HepG2 (cell line): ENCODE measurements around the gene DNAAF8.

ENCODE experiments used
- ATAD3A ChIP-seq: sonication (generic); formaldehyde crosslinking; IDR thresholded peaks from 2 replicates; pipeline ENCODE4 v1.4.0; 2020; ENCODE audit warnings: missing genetic modification reagents
- EP300 ChIP-seq, 3 experiments: sonication (generic) in 1 of 3; formaldehyde crosslinking in 1 of 3; IDR thresholded peaks; 2 replicates each; pipeline versions ENCODE4 v1.5.1 to v1.6.1; 2011 to 2020; ENCODE audit warnings: low read depth in 2 of 3, low read length in 2 of 3, borderline replicate concordance in 1 of 3, improper control_type of control experiment in 1 of 3, mild to moderate bottlenecking in 1 of 3, missing genetic modification reagents in 1 of 3, moderate library complexity in 1 of 3
- HNRNPL ChIP-seq: fragments of 200-400 bp; formaldehyde crosslinking; IDR thresholded peaks from 2 replicates; pipeline ENCODE4 v1.6.1; 2017; ENCODE audit warnings: mild to moderate bottlenecking, low read depth, low read length
- NFYB ChIP-seq: sonication (generic); formaldehyde crosslinking; IDR thresholded peaks from 2 replicates; pipeline ENCODE4 v1.4.0; 2020; ENCODE audit warnings: missing genetic modification reagents
- NR1H2 ChIP-seq: sonication (generic); formaldehyde crosslinking; IDR thresholded peaks from 2 replicates; pipeline ENCODE4 v1.8.1; 2022; ENCODE audit warnings: low read depth, missing genetic modification reagents, borderline replicate concordance
- RARG ChIP-seq: sonication (generic); formaldehyde crosslinking; IDR thresholded peaks from 2 replicates; pipeline ENCODE4 v1.4.0; 2020; ENCODE audit warnings: low read depth, mild to moderate bottlenecking, missing genetic modification reagents
- SCMH1 ChIP-seq: sonication (generic); formaldehyde crosslinking; IDR thresholded peaks from 2 replicates; pipeline ENCODE4 v1.9.0; 2021; ENCODE audit warnings: missing genetic modification reagents, mild to moderate bottlenecking, borderline replicate concordance
- SMC3 ChIP-seq: IDR thresholded peaks from 2 replicates; pipeline ENCODE4 v1.6.1; 2011; ENCODE audit warnings: low read length, improper control_type of control experiment
- SRF ChIP-seq: IDR thresholded peaks from 2 replicates; pipeline ENCODE4 v1.6.1; 2011; ENCODE audit warnings: mild to moderate bottlenecking, low read depth, low read length, moderate library complexity
- YY1 ChIP-seq: IDR thresholded peaks from 2 replicates; pipeline ENCODE4 v1.6.1; 2011; ENCODE audit warnings: low read length, low read depth, moderate library complexity, mild to moderate bottlenecking; ENCODE audit not compliant: insufficient read depth, insufficient replicate concordance
- TF ChIP-seq, protein P1 (sequence below): sonication (generic); formaldehyde crosslinking; IDR thresholded peaks from 2 replicates; pipeline ENCODE4 v1.5.0; 2020; ENCODE audit warnings: mild to moderate bottlenecking, missing genetic modification reagents, moderate library complexity
- TF ChIP-seq, protein P2 (sequence below): IDR thresholded peaks from 2 replicates; pipeline ENCODE4 v1.6.1; 2012; ENCODE audit warnings: inconsistent platforms

GRCh38 chr16:4743226-4743878 is 9.0 kb downstream of the DNAAF8 start:
- TF ChIP-seq, protein P1, sequence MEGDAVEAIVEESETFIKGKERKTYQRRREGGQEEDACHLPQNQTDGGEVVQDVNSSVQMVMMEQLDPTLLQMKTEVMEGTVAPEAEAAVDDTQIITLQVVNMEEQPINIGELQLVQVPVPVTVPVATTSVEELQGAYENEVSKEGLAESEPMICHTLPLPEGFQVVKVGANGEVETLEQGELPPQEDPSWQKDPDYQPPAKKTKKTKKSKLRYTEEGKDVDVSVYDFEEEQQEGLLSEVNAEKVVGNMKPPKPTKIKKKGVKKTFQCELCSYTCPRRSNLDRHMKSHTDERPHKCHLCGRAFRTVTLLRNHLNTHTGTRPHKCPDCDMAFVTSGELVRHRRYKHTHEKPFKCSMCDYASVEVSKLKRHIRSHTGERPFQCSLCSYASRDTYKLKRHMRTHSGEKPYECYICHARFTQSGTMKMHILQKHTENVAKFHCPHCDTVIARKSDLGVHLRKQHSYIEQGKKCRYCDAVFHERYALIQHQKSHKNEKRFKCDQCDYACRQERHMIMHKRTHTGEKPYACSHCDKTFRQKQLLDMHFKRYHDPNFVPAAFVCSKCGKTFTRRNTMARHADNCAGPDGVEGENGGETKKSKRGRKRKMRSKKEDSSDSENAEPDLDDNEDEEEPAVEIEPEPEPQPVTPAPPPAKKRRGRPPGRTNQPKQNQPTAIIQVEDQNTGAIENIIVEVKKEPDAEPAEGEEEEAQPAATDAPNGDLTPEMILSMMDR (CRISPR knock-in tag) = no peak
- TF ChIP-seq, protein P2, sequence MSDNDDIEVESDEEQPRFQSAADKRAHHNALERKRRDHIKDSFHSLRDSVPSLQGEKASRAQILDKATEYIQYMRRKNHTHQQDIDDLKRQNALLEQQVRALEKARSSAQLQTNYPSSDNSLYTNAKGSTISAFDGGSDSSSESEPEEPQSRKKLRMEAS = no peak
- no peak for TF ChIP-seq YY1
- no peak for TF ChIP-seq NR1H2 (CRISPR knock-in tag)
- TF ChIP-seq ATAD3A = no peak
- no peak for TF ChIP-seq NFYB (CRISPR knock-in tag)
- no peak for TF ChIP-seq HNRNPL
- no peak for TF ChIP-seq SMC3
- TF ChIP-seq EP300 (IDR thresholded peaks at IDR 0.05; ENCODE audit: low read depth in 2 of 2, low read length in 2 of 2) = no peak
- TF ChIP-seq EP300 (CRISPR knock-in tag; IDR thresholded peaks at IDR 0.05; ENCODE audit: borderline replicate concordance) = no peak
- TF ChIP-seq SCMH1 (CRISPR knock-in tag) = no peak
- TF ChIP-seq RARG (CRISPR knock-in tag) = no peak
- no peak for TF ChIP-seq SRF
